Lower leg skin (tissue), 3 donors: ENCODE measurements around the gene LGI4.
A peak's percentile ranks its signal among the peaks of the same experiment; 100 is the strongest.

ENCODE experiments used
- POLR2A ChIP-seq, 2 donors: fragments of 450-650 bp; IDR thresholded peaks; one replicate each; pipeline ENCODE4 v1.6.1; 2016 to 2017; ENCODE audit warnings: antibody characterized with exemption in 2 of 2, mild to moderate bottlenecking in 1 of 2, moderate library complexity in 1 of 2
- TF ChIP-seq, protein P1 (sequence below), 3 donors: fragments of 450-650 bp; IDR thresholded peaks; one replicate each; pipeline ENCODE4 v1.5.1; 2016; ENCODE audit warnings: antibody characterized with exemption in 3 of 3, mild to moderate bottlenecking in 3 of 3, moderate library complexity in 2 of 3

DNA sequence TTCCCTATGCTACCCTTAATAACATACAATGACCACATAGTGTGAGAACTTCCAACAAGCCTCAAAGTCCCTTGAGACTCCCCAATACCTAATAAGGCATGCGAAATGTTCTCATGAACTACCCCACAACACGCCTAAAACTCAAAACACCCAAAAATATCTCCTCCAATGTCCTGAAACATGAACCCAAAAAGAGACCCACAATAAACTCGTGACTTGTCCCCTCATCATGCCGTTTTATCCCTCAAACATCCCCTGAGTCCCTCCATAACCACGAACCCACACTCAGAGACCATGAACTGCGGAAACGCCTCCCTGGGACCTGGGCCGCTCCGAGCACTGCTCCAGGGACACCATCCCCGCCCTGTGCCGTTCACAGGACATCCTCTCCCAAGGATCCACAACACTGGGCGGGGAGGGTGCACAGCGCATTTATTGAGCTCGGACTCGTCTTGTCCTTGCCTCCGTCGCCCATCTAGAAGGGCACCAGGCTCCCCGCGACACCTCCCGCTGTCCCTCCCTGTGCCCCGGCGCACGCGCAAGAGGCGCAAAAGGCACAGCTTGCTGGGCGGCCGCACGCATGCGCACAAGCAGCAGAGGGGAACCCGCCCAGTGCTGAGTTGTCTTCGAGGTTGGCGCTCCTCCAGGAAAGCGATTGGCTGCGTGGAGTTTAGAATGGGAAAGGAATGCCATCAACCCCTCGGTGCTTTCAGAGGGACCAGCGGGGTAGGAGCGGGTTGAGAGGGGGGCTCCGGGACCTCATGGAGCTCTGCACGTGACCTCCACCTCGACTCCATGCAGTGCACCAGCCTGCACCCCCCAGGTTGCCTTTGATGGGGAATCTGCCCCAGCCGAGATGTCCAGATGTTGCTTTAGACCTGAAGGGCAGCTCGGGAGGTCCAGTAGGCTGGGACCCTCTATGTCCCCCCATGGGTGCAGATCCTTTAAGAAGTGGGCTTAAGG is 10.5 kb downstream of the LGI4 start:
- peak in 1 of 2 donors; percentile 19 for TF ChIP-seq POLR2A (IDR thresholded peaks at IDR 0.05)
- TF ChIP-seq, protein P1, sequence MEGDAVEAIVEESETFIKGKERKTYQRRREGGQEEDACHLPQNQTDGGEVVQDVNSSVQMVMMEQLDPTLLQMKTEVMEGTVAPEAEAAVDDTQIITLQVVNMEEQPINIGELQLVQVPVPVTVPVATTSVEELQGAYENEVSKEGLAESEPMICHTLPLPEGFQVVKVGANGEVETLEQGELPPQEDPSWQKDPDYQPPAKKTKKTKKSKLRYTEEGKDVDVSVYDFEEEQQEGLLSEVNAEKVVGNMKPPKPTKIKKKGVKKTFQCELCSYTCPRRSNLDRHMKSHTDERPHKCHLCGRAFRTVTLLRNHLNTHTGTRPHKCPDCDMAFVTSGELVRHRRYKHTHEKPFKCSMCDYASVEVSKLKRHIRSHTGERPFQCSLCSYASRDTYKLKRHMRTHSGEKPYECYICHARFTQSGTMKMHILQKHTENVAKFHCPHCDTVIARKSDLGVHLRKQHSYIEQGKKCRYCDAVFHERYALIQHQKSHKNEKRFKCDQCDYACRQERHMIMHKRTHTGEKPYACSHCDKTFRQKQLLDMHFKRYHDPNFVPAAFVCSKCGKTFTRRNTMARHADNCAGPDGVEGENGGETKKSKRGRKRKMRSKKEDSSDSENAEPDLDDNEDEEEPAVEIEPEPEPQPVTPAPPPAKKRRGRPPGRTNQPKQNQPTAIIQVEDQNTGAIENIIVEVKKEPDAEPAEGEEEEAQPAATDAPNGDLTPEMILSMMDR (IDR thresholded peaks at IDR 0.05) = no peak
